Measurements from ENCODE around the gene GNAI1.
"Not testable (repeated sequence)": the region's sequence is repeated elsewhere in the genome, so short reads cannot be mapped to it uniquely, and the experiment has no call there.

The GNAI1 gene

DNA sequence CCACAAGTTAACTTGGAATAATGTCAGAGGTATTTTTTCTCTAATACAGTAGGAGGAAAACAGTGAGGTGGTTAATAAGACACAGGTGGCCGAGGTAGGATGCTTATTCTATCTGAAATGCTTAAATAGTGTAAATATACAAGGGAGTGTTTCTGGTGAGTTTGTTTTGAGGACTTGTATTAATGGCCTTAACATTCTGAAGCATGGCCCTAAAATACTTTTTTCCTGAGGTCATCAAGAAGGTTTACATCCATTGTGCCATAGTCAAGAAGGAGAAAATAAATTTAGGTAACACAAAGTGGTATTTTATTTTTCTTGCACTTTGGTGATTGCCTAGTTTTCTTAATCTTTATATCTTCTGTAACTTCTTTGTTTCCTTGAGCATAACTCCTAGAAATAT lies 18.8 kb downstream of the GNAI1 start:
- TF ChIP-seq, protein P1, sequence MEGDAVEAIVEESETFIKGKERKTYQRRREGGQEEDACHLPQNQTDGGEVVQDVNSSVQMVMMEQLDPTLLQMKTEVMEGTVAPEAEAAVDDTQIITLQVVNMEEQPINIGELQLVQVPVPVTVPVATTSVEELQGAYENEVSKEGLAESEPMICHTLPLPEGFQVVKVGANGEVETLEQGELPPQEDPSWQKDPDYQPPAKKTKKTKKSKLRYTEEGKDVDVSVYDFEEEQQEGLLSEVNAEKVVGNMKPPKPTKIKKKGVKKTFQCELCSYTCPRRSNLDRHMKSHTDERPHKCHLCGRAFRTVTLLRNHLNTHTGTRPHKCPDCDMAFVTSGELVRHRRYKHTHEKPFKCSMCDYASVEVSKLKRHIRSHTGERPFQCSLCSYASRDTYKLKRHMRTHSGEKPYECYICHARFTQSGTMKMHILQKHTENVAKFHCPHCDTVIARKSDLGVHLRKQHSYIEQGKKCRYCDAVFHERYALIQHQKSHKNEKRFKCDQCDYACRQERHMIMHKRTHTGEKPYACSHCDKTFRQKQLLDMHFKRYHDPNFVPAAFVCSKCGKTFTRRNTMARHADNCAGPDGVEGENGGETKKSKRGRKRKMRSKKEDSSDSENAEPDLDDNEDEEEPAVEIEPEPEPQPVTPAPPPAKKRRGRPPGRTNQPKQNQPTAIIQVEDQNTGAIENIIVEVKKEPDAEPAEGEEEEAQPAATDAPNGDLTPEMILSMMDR (IDR thresholded peaks at IDR 0.05; ENCODE audit: borderline replicate concordance, extremely low read depth, low read length, poor library complexity, severe bottlenecking) = no peak
- TF ChIP-seq EZH2 (IDR thresholded peaks at IDR 0.05; ENCODE audit: borderline replicate concordance, low read depth, low read length, severe bottlenecking) = no peak
- no peak overlapping the region for H3K4me3 ChIP-seq (ENCODE audit: low read depth in 1 of 2, low read length in 2 of 2)
- peaks cover 11% of the 10 kb centered on the region; the same call in 1 of the 2 replicates for H3K4me1 ChIP-seq (ENCODE audit: insufficient read depth, low read length)
- no peaks in the 10 kb centered on the region for H3K36me3 ChIP-seq (ENCODE audit: insufficient read depth, low read length)
- H3K27ac ChIP-seq (ENCODE audit: low read length) = no peak overlapping the region
- ATAC-seq (ENCODE audit: insufficient read depth, low read depth) (no peak), DNase-seq (no peak)
- no peak overlapping the region for H2AFZ ChIP-seq (ENCODE audit: low read depth, low read length)
- H3K27me3 ChIP-seq (ENCODE audit: insufficient read depth, low read length, poor library complexity) = no peaks in the 10 kb centered on the region
- H3K9ac ChIP-seq (ENCODE audit: low read depth, low read length) = no peak overlapping the region
- H4K20me1 ChIP-seq (ENCODE audit: insufficient read depth, low read length) = no peaks in the 10 kb centered on the region
- H3K4me2 ChIP-seq (ENCODE audit: insufficient read depth, low read length) = no peak overlapping the region
- H3K9me3 ChIP-seq (ENCODE audit: insufficient read depth, low read length, severe bottlenecking) = no peaks in the 10 kb centered on the region
- no peaks in the 10 kb centered on the region for H3K79me2 ChIP-seq (ENCODE audit: insufficient read depth, low read length)

DNA sequence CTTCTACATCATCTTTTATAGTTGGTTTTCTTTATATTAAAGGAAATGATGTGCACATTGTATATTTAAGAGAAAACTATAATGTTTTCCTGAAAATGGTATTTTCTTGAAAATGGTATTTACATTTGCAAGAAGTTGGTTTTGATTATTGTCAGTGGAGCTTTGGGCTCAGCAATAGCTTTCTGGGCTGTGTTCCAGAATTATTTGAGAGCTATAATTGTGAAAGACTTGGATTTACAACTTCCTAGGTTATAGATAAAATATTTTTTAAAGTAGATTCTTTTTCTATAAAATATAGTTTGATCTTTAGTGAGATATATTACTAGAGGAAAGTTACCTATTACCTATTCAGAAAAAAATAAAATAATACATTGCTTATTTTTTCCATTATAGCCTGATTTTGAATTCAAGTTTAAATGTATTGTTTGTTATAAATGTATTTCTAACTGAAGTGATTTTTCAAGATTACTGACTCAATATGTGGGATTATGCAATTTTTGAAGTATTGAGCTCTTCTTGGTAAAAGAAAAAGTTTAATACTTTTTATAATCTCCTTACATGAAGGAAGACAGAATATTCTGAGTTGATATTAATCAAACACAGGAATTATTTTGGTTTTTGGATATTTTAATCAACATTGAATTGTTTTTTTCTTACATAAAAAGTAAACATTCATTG lies 20.2 kb downstream of the GNAI1 start:
- DNase-seq (no peak), ATAC-seq (ENCODE audit: insufficient read depth, low read depth) (no peak)
- Histone ChIP-seq H3K27ac (ENCODE audit: low read length) (no peak overlapping the region), H3K79me2 (ENCODE audit: insufficient read depth, low read length) (no peaks in the 10 kb centered on the region), H3K4me1 (ENCODE audit: insufficient read depth, low read length) (peaks cover 11% of the 10 kb centered on the region; the same call in 1 of the 2 replicates), H2AFZ (ENCODE audit: low read depth, low read length) (no peak overlapping the region), H3K9ac (ENCODE audit: low read depth, low read length) (no peak overlapping the region), H3K27me3 (ENCODE audit: insufficient read depth, low read length, poor library complexity) (no peaks in the 10 kb centered on the region), H3K4me2 (ENCODE audit: insufficient read depth, low read length) (no peak overlapping the region), H4K20me1 (ENCODE audit: insufficient read depth, low read length) (no peaks in the 10 kb centered on the region), H3K9me3 (ENCODE audit: insufficient read depth, low read length, severe bottlenecking) (no peaks in the 10 kb centered on the region), H3K36me3 (ENCODE audit: insufficient read depth, low read length) (no peaks in the 10 kb centered on the region), H3K4me3 (ENCODE audit: low read depth in 1 of 2, low read length in 2 of 2) (no peak overlapping the region)
- TF ChIP-seq EZH2 (IDR thresholded peaks at IDR 0.05; ENCODE audit: borderline replicate concordance, low read depth, low read length, severe bottlenecking) = no peak
- TF ChIP-seq, protein P1 (IDR thresholded peaks at IDR 0.05; ENCODE audit: borderline replicate concordance, extremely low read depth, low read length, poor library complexity, severe bottlenecking) = no peak

DNA sequence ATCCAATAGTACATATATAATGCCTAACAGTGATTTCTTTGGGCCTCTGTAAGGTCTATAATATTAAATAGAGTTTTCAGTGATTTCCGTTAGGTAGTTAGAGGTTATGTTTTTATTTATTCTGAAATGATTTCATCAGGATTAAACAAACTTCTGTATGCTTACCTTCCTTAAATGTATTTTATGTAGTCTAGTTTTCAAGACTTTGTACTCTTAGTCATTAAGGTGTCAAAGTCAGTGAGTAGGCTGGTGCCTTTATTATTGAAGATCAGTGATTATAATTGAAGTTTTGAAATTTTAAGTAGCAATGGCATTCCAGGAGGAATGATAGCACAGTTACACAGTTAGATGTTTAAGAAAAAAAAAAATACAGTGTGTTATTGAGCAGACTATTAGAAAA lies 20.7 kb downstream of the GNAI1 start:
- Histone ChIP-seq H4K20me1 (ENCODE audit: insufficient read depth, low read length) (no peaks in the 10 kb centered on the region), H3K27ac (ENCODE audit: low read length) (no peak overlapping the region), H3K27me3 (ENCODE audit: insufficient read depth, low read length, poor library complexity) (no peaks in the 10 kb centered on the region), H3K4me2 (ENCODE audit: insufficient read depth, low read length) (no peak overlapping the region), H3K9me3 (ENCODE audit: insufficient read depth, low read length, severe bottlenecking) (no peaks in the 10 kb centered on the region), H3K4me3 (ENCODE audit: low read depth in 1 of 2, low read length in 2 of 2) (no peak overlapping the region), H3K4me1 (ENCODE audit: insufficient read depth, low read length) (peaks cover 11% of the 10 kb centered on the region; the same call in 1 of the 2 replicates), H3K9ac (ENCODE audit: low read depth, low read length) (no peak overlapping the region), H3K36me3 (ENCODE audit: insufficient read depth, low read length) (no peaks in the 10 kb centered on the region), H2AFZ (ENCODE audit: low read depth, low read length) (no peak overlapping the region), H3K79me2 (ENCODE audit: insufficient read depth, low read length) (no peaks in the 10 kb centered on the region)
- no peak for DNase-seq
- no peak for ATAC-seq (ENCODE audit: insufficient read depth, low read depth)
- TF ChIP-seq, protein P1 (IDR thresholded peaks at IDR 0.05; ENCODE audit: borderline replicate concordance, extremely low read depth, low read length, poor library complexity, severe bottlenecking) = no peak

DNA sequence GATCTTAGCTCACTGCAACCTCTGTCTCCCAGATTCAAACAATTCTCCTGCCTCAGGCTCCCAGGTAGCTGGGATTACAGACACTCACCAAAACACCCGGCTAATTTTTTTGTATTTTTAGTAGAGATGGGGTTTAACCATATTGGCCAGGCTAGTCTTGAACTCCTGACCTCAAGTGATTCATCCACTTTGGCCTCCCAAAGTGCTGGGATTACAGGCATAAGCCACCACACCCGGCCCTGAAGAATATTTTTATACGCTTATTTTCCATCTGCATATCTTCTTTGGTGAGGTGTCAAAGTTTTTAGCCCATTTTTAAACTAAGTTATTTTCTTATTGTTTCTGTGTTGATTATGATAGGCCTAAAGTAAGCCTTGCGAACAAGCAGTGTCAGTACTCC lies 23.1 kb downstream of the GNAI1 start:
- not testable (repeated sequence) for H3K9me3 ChIP-seq (ENCODE audit: insufficient read depth, low read length, severe bottlenecking); H3K4me3 ChIP-seq (ENCODE audit: low read depth in 1 of 2, low read length in 2 of 2); H4K20me1 ChIP-seq (ENCODE audit: insufficient read depth, low read length); H3K4me2 ChIP-seq (ENCODE audit: insufficient read depth, low read length); H3K27ac ChIP-seq (ENCODE audit: low read length); H2AFZ ChIP-seq (ENCODE audit: low read depth, low read length); DNase-seq; H3K27me3 ChIP-seq (ENCODE audit: insufficient read depth, low read length, poor library complexity); H3K36me3 ChIP-seq (ENCODE audit: insufficient read depth, low read length); H3K9ac ChIP-seq (ENCODE audit: low read depth, low read length); ATAC-seq (ENCODE audit: insufficient read depth, low read depth); H3K79me2 ChIP-seq (ENCODE audit: insufficient read depth, low read length); H3K4me1 ChIP-seq (ENCODE audit: insufficient read depth, low read length)
